ENCODE data around the gene TNFSF10.
"Not testable (repeated sequence)": the region's sequence is repeated elsewhere in the genome, so short reads cannot be mapped to it uniquely, and the experiment has no call there.

TNFSF10 gene

GRCh38 chr3:172516318-172517214, 6.7 kb downstream of the TNFSF10 start:
- peaks cover 88% of the 10 kb centered on the region for H3K36me3 Mint-ChIP-seq (ENCODE audit: low read depth)
- peak overlapping the region; percentile 84 for H3K27ac Mint-ChIP-seq
- H3K4me3 Mint-ChIP-seq: peak overlapping the region; percentile 74
- H3K4me1 Mint-ChIP-seq (ENCODE audit: low read depth): peaks cover 100% of the 10 kb centered on the region
- H3K27me3 Mint-ChIP-seq: no peaks in the 10 kb centered on the region
- H3K9me3 Mint-ChIP-seq: no peaks in the 10 kb centered on the region

GRCh38 chr3:172515130-172515918, 7.9 kb downstream of the TNFSF10 start:
- H3K4me1 Mint-ChIP-seq (ENCODE audit: low read depth): peaks cover 100% of the 10 kb centered on the region
- H3K4me3 Mint-ChIP-seq: peak overlapping the region; percentile 36
- peak overlapping the region; percentile 84 for H3K27ac Mint-ChIP-seq
- H3K9me3 Mint-ChIP-seq: no peaks in the 10 kb centered on the region
- H3K27me3 Mint-ChIP-seq: no peaks in the 10 kb centered on the region
- H3K36me3 Mint-ChIP-seq (ENCODE audit: low read depth): peaks cover 88% of the 10 kb centered on the region

GRCh38 chr3:172514678-172515077, 8.6 kb downstream of the TNFSF10 start:
- Mint-ChIP-seq H3K36me3 (ENCODE audit: low read depth) (peaks cover 87% of the 10 kb centered on the region), H3K27me3 (no peaks in the 10 kb centered on the region), H3K27ac (no peak overlapping the region), H3K9me3 (no peaks in the 10 kb centered on the region), H3K4me3 (peak overlapping the region; percentile 19), H3K4me1 (ENCODE audit: low read depth) (peaks cover 97% of the 10 kb centered on the region)

- Mint-ChIP-seq H3K4me3 (peak overlapping the region; percentile 72), H3K27ac (peak overlapping the region; percentile 87), H3K4me1 (ENCODE audit: low read depth) (peaks cover 90% of the 10 kb centered on the region), H3K36me3 (ENCODE audit: low read depth) (peaks cover 91% of the 10 kb centered on the region), H3K27me3 (no peaks in the 10 kb centered on the region), H3K9me3 (no peaks in the 10 kb centered on the region)
Measured at GRCh38 chr3:172513488-172513887, 9.7 kb downstream of the TNFSF10 start.

GRCh38 chr3:172511783-172512762, 11.2 kb downstream of the TNFSF10 start:
- H3K9me3 Mint-ChIP-seq: no peaks in the 10 kb centered on the region
- H3K27ac Mint-ChIP-seq: peak overlapping the region; percentile 96
- H3K4me1 Mint-ChIP-seq (ENCODE audit: low read depth): peaks cover 84% of the 10 kb centered on the region
- peaks cover 94% of the 10 kb centered on the region for H3K36me3 Mint-ChIP-seq (ENCODE audit: low read depth)
- H3K27me3 Mint-ChIP-seq: no peaks in the 10 kb centered on the region
- H3K4me3 Mint-ChIP-seq: peak overlapping the region; percentile 72

- Mint-ChIP-seq H3K4me1 (ENCODE audit: low read depth) (peaks cover 38% of the 10 kb centered on the region), H3K36me3 (ENCODE audit: low read depth) (peaks cover 70% of the 10 kb centered on the region), H3K27me3 (no peaks in the 10 kb centered on the region), H3K4me3 (no peak overlapping the region), H3K9me3 (peaks cover 11% of the 10 kb centered on the region), H3K27ac (peak overlapping the region; percentile 21)
Measured at GRCh38 chr3:172506094-172506493, 17.1 kb downstream of the TNFSF10 start.

GRCh38 chr3:172501540-172501939, 21.7 kb downstream of the TNFSF10 start:
- Mint-ChIP-seq H3K27me3 (peaks cover 3% of the 10 kb centered on the region), H3K9me3 (peaks cover 11% of the 10 kb centered on the region), H3K4me3 (no peak overlapping the region), H3K4me1 (ENCODE audit: low read depth) (peaks cover 11% of the 10 kb centered on the region), H3K27ac (no peak overlapping the region), H3K36me3 (ENCODE audit: low read depth) (peaks cover 27% of the 10 kb centered on the region)

GRCh38 chr3:172490198-172490669, 33.0 kb downstream of the TNFSF10 start:
- Mint-ChIP-seq H3K27ac (peak overlapping the region; percentile 89), H3K27me3 (peaks cover 18% of the 10 kb centered on the region), H3K4me1 (ENCODE audit: low read depth) (peaks cover 11% of the 10 kb centered on the region)
- H3K36me3 Mint-ChIP-seq (ENCODE audit: low read depth); H3K9me3 Mint-ChIP-seq; H3K4me3 Mint-ChIP-seq: not testable (repeated sequence)

GRCh38 chr3:172478116-172478515, 45.1 kb downstream of the TNFSF10 start:
- Mint-ChIP-seq H3K4me1 (ENCODE audit: low read depth) (peaks cover 8% of the 10 kb centered on the region), H3K4me3 (no peak overlapping the region), H3K9me3 (no peaks in the 10 kb centered on the region), H3K27ac (peak overlapping the region; percentile 54), H3K36me3 (ENCODE audit: low read depth) (no peaks in the 10 kb centered on the region), H3K27me3 (peaks cover 6% of the 10 kb centered on the region)

- Mint-ChIP-seq H3K4me3 (no peak overlapping the region), H3K4me1 (ENCODE audit: low read depth) (peaks cover 8% of the 10 kb centered on the region), H3K27me3 (peaks cover 7% of the 10 kb centered on the region), H3K9me3 (peaks cover 7% of the 10 kb centered on the region), H3K27ac (no peak overlapping the region), H3K36me3 (ENCODE audit: low read depth) (no peaks in the 10 kb centered on the region)
Measured at GRCh38 chr3:172476347-172476746, 46.9 kb downstream of the TNFSF10 start.

- Mint-ChIP-seq H3K4me1 (ENCODE audit: low read depth) (peaks cover 8% of the 10 kb centered on the region), H3K27ac (no peak overlapping the region), H3K36me3 (ENCODE audit: low read depth) (no peaks in the 10 kb centered on the region), H3K4me3 (no peak overlapping the region), H3K9me3 (peaks cover 7% of the 10 kb centered on the region), H3K27me3 (peaks cover 10% of the 10 kb centered on the region)
Measured at GRCh38 chr3:172475703-172476102, 47.5 kb downstream of the TNFSF10 start.

- Mint-ChIP-seq H3K36me3 (ENCODE audit: low read depth) (no peaks in the 10 kb centered on the region), H3K27me3 (peaks cover 31% of the 10 kb centered on the region), H3K4me1 (ENCODE audit: low read depth) (peaks cover under 1% of the 10 kb centered on the region), H3K9me3 (peaks cover 7% of the 10 kb centered on the region), H3K27ac (no peak overlapping the region), H3K4me3 (no peak overlapping the region)
Measured at GRCh38 chr3:172471903-172472302, 51.3 kb downstream of the TNFSF10 start.

- Mint-ChIP-seq H3K4me1 (ENCODE audit: low read depth) (no peaks in the 10 kb centered on the region), H3K9me3 (peaks cover 7% of the 10 kb centered on the region), H3K36me3 (ENCODE audit: low read depth) (no peaks in the 10 kb centered on the region), H3K27ac (no peak overlapping the region), H3K27me3 (peaks cover 34% of the 10 kb centered on the region), H3K4me3 (no peak overlapping the region)
Measured at GRCh38 chr3:172470588-172470987, 52.6 kb downstream of the TNFSF10 start.

GRCh38 chr3:172467170-172467824, 55.9 kb downstream of the TNFSF10 start:
- peaks cover 34% of the 10 kb centered on the region for H3K27me3 Mint-ChIP-seq
- peaks cover 7% of the 10 kb centered on the region for H3K9me3 Mint-ChIP-seq
- no peak overlapping the region for H3K27ac Mint-ChIP-seq
- H3K4me3 Mint-ChIP-seq: no peak overlapping the region
- H3K4me1 Mint-ChIP-seq (ENCODE audit: low read depth): no peaks in the 10 kb centered on the region
- H3K36me3 Mint-ChIP-seq (ENCODE audit: low read depth): no peaks in the 10 kb centered on the region
